HepG2 (cell line): ENCODE measurements around the gene GPR155. TPM values are rescaled to one million over a fixed set of nuclear protein-coding genes. Genes with fewer than 3 reads are reported as not detected.
A peak's percentile ranks its signal among the peaks of the same experiment; 100 is the strongest.

Experiments
- CSRNP2 ChIP-seq: sonication (generic); formaldehyde crosslinking; conservative IDR thresholded peaks from 2 replicates; pipeline ENCODE4 v1.8.0; 2022; ENCODE audit warnings: low read depth, missing genetic modification reagents
- DPF2 ChIP-seq: sonication (generic); formaldehyde crosslinking; IDR thresholded peaks from 2 replicates; pipeline ENCODE4 v1.4.0; 2020; ENCODE audit warnings: mild to moderate bottlenecking, low read depth, missing genetic modification reagents, borderline replicate concordance
- FOXM1 ChIP-seq: sonication (generic); formaldehyde crosslinking; IDR thresholded peaks from 2 replicates; pipeline ENCODE4 v1.5.0; 2020; ENCODE audit warnings: missing genetic modification reagents
- GABPB1 ChIP-seq: IDR thresholded peaks from 2 replicates; pipeline ENCODE4 v1.6.1; 2016; ENCODE audit warnings: mild to moderate bottlenecking, missing genetic modification reagents, moderate library complexity, missing compliant biosample characterization
- HOXD1 ChIP-seq: sonication (generic); formaldehyde crosslinking; IDR thresholded peaks from 2 replicates; pipeline ENCODE4 v1.5.0; 2020; ENCODE audit warnings: missing genetic modification reagents
- IRF1 ChIP-seq: sonication (generic); formaldehyde crosslinking; IDR thresholded peaks from 2 replicates; pipeline ENCODE4 v1.4.0; 2020; ENCODE audit warnings: low read depth, mild to moderate bottlenecking, missing genetic modification reagents
- NFE2 ChIP-seq: sonication (generic); formaldehyde crosslinking; IDR thresholded peaks from 2 replicates; pipeline ENCODE4 v1.4.0; 2020; ENCODE audit warnings: missing genetic modification reagents
- PCBP2 ChIP-seq: fragments of 200-400 bp; formaldehyde crosslinking; optimal IDR thresholded peaks from 2 replicates; pipeline ENCODE3; 2018; ENCODE audit warnings: low read length, low read depth; ENCODE audit not compliant: poor library complexity, severe bottlenecking
- RARA ChIP-seq: IDR thresholded peaks from 2 replicates; pipeline ENCODE4 v1.6.1; 2016; ENCODE audit warnings: missing genetic modification reagents, missing compliant biosample characterization
- REPIN1 ChIP-seq: sonication (generic); formaldehyde crosslinking; IDR thresholded peaks from 2 replicates; pipeline ENCODE4 v1.8.0; 2022; ENCODE audit warnings: missing genetic modification reagents, low read depth, mild to moderate bottlenecking, borderline replicate concordance
- SMAD3 ChIP-seq: sonication (generic); formaldehyde crosslinking; IDR thresholded peaks from 2 replicates; pipeline ENCODE4 v1.4.0; 2020; ENCODE audit warnings: missing genetic modification reagents
- YEATS2 ChIP-seq: sonication (generic); formaldehyde crosslinking; IDR thresholded peaks from 2 replicates; pipeline ENCODE4 v1.4.0; 2020; ENCODE audit warnings: missing genetic modification reagents, borderline replicate concordance
- ZBTB44 ChIP-seq: sonication (generic); formaldehyde crosslinking; IDR thresholded peaks from 2 replicates; pipeline ENCODE4 v1.4.0; 2020; ENCODE audit warnings: missing genetic modification reagents
- ZMYM3 ChIP-seq: sonication (generic); formaldehyde crosslinking; IDR thresholded peaks from 2 replicates; pipeline ENCODE4 v1.5.1; 2020; ENCODE audit warnings: mild to moderate bottlenecking, missing genetic modification reagents
- ZNF766 ChIP-seq: sonication (generic); formaldehyde crosslinking; IDR thresholded peaks from 2 replicates; pipeline ENCODE4 v1.5.0; 2020; ENCODE audit warnings: missing genetic modification reagents, borderline replicate concordance
- polyA plus RNA-seq, 8 experiments: library from polyadenylated mRNA; depleted of rRNA in 3 of 8; stranded (reverse) in 7 of 8; unstranded in 1 of 8; fragments of >200 nt; fragmentation: Illumina TruSeq in 4 of 8; extraction: Trizol in 4 of 8; gene quantifications; 2 replicates each; pipeline versions ENCODE4 v1.2.1 to v1.2.3, GENCODE V29; 2011 to 2016; ENCODE audit warnings: low read depth in 4 of 8, missing spikeins in 1 of 8, mixed read lengths in 1 of 8; ENCODE audit not compliant: insufficient read depth in 1 of 8
- total RNA-seq, 5 experiments: library from RNA; depleted of rRNA; stranded (reverse); fragments of >200 nt; fragmentation: Illumina TruSeq; extraction: Trizol; gene quantifications; 2 replicates each; pipeline ENCODE4 v1.2.3, GENCODE V29; 2016; ENCODE audit warnings: low read depth in 1 of 5
- TF ChIP-seq, protein P1 (sequence below): sonication (generic); formaldehyde crosslinking; IDR thresholded peaks from 2 replicates; pipeline ENCODE4 v1.8.0; 2022; ENCODE audit warnings: missing genetic modification reagents, mild to moderate bottlenecking, borderline replicate concordance
- TF ChIP-seq, protein P2 (sequence below): IDR thresholded peaks from 2 replicates; pipeline ENCODE4 v1.6.1; 2016; ENCODE audit warnings: control low read depth
- TF ChIP-seq, protein P3 (sequence below): IDR thresholded peaks from 2 replicates; pipeline ENCODE4 v1.6.1; 2012; ENCODE audit warnings: low read length, improper control_type of control experiment
- TF ChIP-seq, protein P4 (sequence below): sonication (generic); formaldehyde crosslinking; IDR thresholded peaks from 2 replicates; pipeline ENCODE4 v1.5.0; 2020; ENCODE audit warnings: missing genetic modification reagents, mild to moderate bottlenecking, borderline replicate concordance

The GPR155 gene
- total and polyA plus RNA-seq, 2 of the 13 experiments (the other 11 are each of a cell fraction or from before 2014, with no cell fraction given), result 0.15 to 0.49 TPM

GRCh38 chr2:174486563-174487107 is at the start of gene GPR155 (continued):
- TF ChIP-seq DPF2 (CRISPR knock-in tag) (no peak), NFE2 (CRISPR knock-in tag) (no peak), ZNF766 (no peak), PCBP2 (no peak), ZBTB44 (CRISPR knock-in tag) (no peak), CSRNP2 (CRISPR knock-in tag) (no peak), SMAD3 (CRISPR knock-in tag) (no peak), RARA (no peak), HOXD1 (no peak), IRF1 (CRISPR knock-in tag) (no peak), FOXM1 (CRISPR knock-in tag) (no peak), ZMYM3 (CRISPR knock-in tag) (no peak), GABPB1 (CRISPR knock-in tag) (no peak; the same call in 1 of the 2 replicates), YEATS2 (CRISPR knock-in tag) (no peak; the same call in 1 of the 2 replicates), REPIN1 (peak; percentile 36; the same call in 1 of the 2 replicates)
- TF ChIP-seq, protein P1, sequence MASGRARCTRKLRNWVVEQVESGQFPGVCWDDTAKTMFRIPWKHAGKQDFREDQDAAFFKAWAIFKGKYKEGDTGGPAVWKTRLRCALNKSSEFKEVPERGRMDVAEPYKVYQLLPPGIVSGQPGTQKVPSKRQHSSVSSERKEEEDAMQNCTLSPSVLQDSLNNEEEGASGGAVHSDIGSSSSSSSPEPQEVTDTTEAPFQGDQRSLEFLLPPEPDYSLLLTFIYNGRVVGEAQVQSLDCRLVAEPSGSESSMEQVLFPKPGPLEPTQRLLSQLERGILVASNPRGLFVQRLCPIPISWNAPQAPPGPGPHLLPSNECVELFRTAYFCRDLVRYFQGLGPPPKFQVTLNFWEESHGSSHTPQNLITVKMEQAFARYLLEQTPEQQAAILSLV (CRISPR knock-in tag), result peak; percentile 67; the same call in 1 of the 2 replicates
- TF ChIP-seq, protein P2, sequence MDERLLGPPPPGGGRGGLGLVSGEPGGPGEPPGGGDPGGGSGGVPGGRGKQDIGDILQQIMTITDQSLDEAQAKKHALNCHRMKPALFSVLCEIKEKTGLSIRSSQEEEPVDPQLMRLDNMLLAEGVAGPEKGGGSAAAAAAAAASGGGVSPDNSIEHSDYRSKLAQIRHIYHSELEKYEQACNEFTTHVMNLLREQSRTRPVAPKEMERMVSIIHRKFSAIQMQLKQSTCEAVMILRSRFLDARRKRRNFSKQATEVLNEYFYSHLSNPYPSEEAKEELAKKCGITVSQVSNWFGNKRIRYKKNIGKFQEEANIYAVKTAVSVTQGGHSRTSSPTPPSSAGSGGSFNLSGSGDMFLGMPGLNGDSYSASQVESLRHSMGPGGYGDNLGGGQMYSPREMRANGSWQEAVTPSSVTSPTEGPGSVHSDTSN (CRISPR knock-in tag), result no peak
- TF ChIP-seq, protein P3, sequence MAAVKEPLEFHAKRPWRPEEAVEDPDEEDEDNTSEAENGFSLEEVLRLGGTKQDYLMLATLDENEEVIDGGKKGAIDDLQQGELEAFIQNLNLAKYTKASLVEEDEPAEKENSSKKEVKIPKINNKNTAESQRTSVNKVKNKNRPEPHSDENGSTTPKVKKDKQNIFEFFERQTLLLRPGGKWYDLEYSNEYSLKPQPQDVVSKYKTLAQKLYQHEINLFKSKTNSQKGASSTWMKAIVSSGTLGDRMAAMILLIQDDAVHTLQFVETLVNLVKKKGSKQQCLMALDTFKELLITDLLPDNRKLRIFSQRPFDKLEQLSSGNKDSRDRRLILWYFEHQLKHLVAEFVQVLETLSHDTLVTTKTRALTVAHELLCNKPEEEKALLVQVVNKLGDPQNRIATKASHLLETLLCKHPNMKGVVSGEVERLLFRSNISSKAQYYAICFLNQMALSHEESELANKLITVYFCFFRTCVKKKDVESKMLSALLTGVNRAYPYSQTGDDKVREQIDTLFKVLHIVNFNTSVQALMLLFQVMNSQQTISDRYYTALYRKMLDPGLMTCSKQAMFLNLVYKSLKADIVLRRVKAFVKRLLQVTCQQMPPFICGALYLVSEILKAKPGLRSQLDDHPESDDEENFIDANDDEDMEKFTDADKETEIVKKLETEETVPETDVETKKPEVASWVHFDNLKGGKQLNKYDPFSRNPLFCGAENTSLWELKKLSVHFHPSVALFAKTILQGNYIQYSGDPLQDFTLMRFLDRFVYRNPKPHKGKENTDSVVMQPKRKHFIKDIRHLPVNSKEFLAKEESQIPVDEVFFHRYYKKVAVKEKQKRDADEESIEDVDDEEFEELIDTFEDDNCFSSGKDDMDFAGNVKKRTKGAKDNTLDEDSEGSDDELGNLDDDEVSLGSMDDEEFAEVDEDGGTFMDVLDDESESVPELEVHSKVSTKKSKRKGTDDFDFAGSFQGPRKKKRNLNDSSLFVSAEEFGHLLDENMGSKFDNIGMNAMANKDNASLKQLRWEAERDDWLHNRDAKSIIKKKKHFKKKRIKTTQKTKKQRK, result no peak
- TF ChIP-seq, protein P4, sequence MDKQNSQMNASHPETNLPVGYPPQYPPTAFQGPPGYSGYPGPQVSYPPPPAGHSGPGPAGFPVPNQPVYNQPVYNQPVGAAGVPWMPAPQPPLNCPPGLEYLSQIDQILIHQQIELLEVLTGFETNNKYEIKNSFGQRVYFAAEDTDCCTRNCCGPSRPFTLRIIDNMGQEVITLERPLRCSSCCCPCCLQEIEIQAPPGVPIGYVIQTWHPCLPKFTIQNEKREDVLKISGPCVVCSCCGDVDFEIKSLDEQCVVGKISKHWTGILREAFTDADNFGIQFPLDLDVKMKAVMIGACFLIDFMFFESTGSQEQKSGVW (CRISPR knock-in tag), result no peak
